DOHH2 (cell line): ENCODE results near the gene NOTCH1.

ENCODE experiments used
- EZH2phosphoT487 ChIP-seq: fragments of 200-600 bp; sonication (generic); IDR thresholded peaks from 2 replicates; pipeline ENCODE4 v1.6.1; 2017; ENCODE audit warnings: borderline replicate concordance, mild to moderate bottlenecking, antibody characterized with exemption, low read length, moderate library complexity, mixed read lengths
- TF ChIP-seq, protein P1 (sequence below): fragments of 200-600 bp; sonication (generic); IDR thresholded peaks from one replicate; pipeline ENCODE4 v1.5.1; 2014; ENCODE audit warnings: antibody characterized with exemption, mild to moderate bottlenecking, low read depth, low read length; ENCODE audit not compliant: poor library complexity, severe bottlenecking

DNA sequence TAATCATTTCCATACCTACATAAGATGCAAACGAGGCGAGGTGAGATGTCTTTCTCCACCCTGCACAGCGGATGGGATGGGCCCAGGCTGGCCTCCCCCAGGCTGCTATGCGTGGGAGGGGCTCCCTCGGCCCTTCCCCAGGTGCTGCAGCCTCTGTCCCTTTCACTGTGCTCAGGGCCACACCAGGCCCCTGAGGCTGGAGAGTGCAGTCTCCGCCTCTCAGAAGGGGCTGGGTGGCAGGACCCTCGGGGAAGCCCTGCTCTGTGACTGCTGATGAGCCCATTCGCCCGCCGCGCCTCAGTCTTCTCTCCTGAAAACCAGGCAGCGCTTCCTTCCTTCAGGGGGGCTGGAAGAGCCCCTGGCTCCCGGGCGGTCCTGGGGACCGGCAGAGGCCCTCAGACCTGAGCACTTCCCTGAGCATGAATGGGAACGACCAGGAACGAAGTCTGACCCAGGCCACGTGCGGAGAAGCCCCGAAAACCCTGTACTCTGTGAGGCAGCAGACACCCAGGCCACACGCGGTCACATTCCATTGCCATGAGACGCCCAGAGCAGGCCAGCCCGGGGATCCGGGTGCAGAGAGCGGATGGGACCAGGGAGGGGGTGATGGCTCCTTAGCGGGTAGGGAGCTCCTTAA lies 21.9 kb upstream of the NOTCH1 start:
- no peak for TF ChIP-seq EZH2phosphoT487
- TF ChIP-seq, protein P1, sequence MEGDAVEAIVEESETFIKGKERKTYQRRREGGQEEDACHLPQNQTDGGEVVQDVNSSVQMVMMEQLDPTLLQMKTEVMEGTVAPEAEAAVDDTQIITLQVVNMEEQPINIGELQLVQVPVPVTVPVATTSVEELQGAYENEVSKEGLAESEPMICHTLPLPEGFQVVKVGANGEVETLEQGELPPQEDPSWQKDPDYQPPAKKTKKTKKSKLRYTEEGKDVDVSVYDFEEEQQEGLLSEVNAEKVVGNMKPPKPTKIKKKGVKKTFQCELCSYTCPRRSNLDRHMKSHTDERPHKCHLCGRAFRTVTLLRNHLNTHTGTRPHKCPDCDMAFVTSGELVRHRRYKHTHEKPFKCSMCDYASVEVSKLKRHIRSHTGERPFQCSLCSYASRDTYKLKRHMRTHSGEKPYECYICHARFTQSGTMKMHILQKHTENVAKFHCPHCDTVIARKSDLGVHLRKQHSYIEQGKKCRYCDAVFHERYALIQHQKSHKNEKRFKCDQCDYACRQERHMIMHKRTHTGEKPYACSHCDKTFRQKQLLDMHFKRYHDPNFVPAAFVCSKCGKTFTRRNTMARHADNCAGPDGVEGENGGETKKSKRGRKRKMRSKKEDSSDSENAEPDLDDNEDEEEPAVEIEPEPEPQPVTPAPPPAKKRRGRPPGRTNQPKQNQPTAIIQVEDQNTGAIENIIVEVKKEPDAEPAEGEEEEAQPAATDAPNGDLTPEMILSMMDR = no peak
